Measurements from ENCODE around the gene PHF20.
"Not testable (repeated sequence)": the region's sequence is repeated elsewhere in the genome, so short reads cannot be mapped to it uniquely, and the experiment has no call there.

The PHF20 gene

GRCh38 chr20:35838205-35838604, 66.4 kb downstream of the PHF20 start:
- DNase-seq (ENCODE audit: low read depth, low spot score), result no peak

GRCh38 chr20:35839904-35840303, 68.1 kb downstream of the PHF20 start:
- no peak for DNase-seq (ENCODE audit: low read depth, low spot score)

GRCh38 chr20:35840421-35840820, 68.6 kb downstream of the PHF20 start:
- DNase-seq (ENCODE audit: low read depth, low spot score), result no peak

GRCh38 chr20:35842361-35842760, 70.5 kb downstream of the PHF20 start:
- no peak for DNase-seq (ENCODE audit: low read depth, low spot score)

- not testable (repeated sequence) for DNase-seq (ENCODE audit: low read depth, low spot score)
Observed at GRCh38 chr20:35843894-35844293, 72.1 kb downstream of the PHF20 start.

- no peak for DNase-seq (ENCODE audit: low read depth, low spot score)
Observed at GRCh38 chr20:35845561-35845960, 73.7 kb downstream of the PHF20 start.

- no peak for DNase-seq (ENCODE audit: low read depth, low spot score)
Observed at GRCh38 chr20:35849706-35850105, 77.9 kb downstream of the PHF20 start.

GRCh38 chr20:35851659-35852058, 79.8 kb downstream of the PHF20 start:
- DNase-seq (ENCODE audit: low read depth, low spot score), result not testable (repeated sequence)

- peak; percentile 51 for DNase-seq (ENCODE audit: low read depth, low spot score)
Observed at GRCh38 chr20:35854713-35855348, 83.0 kb downstream of the PHF20 start.

- DNase-seq (ENCODE audit: low read depth, low spot score), result not testable (repeated sequence)
Observed at GRCh38 chr20:35855641-35856040, 83.8 kb downstream of the PHF20 start.

- DNase-seq (ENCODE audit: low read depth, low spot score), result no peak
Observed at GRCh38 chr20:35856866-35857265, 85.1 kb downstream of the PHF20 start.

GRCh38 chr20:35866418-35867202, 94.8 kb downstream of the PHF20 start:
- DNase-seq (ENCODE audit: low read depth, low spot score), result peak; percentile 61

- peak; percentile 42 for DNase-seq (ENCODE audit: low read depth, low spot score)
Observed at GRCh38 chr20:35870541-35871258, 98.9 kb downstream of the PHF20 start.

- DNase-seq (ENCODE audit: low read depth, low spot score), result peak; percentile 55
Observed at GRCh38 chr20:35871259-35871771, 99.5 kb downstream of the PHF20 start.

GRCh38 chr20:35876033-35876320, 104.2 kb downstream of the PHF20 start:
- DNase-seq (ENCODE audit: low read depth, low spot score), result no peak

- DNase-seq (ENCODE audit: low read depth, low spot score), result no peak
Observed at GRCh38 chr20:35877611-35878010, 105.8 kb downstream of the PHF20 start.

GRCh38 chr20:35878113-35878625, 106.4 kb downstream of the PHF20 start:
- no peak for DNase-seq (ENCODE audit: low read depth, low spot score)

- no peak for DNase-seq (ENCODE audit: low read depth, low spot score)
Observed at GRCh38 chr20:35881676-35882075, 109.9 kb downstream of the PHF20 start.

- peak; percentile 16 for DNase-seq (ENCODE audit: low read depth, low spot score)
Observed at GRCh38 chr20:35882427-35883161, 110.8 kb downstream of the PHF20 start.

GRCh38 chr20:35883336-35883777, 111.5 kb downstream of the PHF20 start:
- peak; percentile 29 for DNase-seq (ENCODE audit: low read depth, low spot score)

GRCh38 chr20:35883778-35884540, 112.1 kb downstream of the PHF20 start:
- peak; percentile 97 for DNase-seq (ENCODE audit: low read depth, low spot score)

All from astrocyte of the hippocampus (primary cell).